ENCODE data around the gene SHISA9.

Gene SHISA9

DNA sequence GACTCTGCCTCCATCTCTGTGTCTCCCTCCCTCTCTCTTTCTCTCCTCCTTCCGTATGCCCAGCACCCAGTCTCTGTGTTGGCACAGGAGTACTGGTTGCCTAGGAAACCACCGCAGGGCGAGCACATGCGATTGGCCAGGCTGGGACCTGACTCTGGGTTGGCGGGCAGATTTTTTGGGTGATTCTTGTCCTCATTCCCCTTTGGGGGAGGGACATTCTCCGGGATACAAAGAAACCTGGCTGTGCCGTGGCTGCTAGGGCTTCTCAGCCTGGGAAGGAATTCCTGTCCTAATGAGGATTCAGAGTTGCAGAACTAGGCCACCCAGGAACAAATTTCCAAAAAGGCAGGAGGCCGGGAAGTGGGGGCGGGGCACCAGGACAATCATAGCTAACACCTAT lies 168.9 kb downstream of the SHISA9 start:
- Mint-ChIP-seq H3K9me3 (peaks cover 16% of the 10 kb centered on the region), H3K27ac (no peak overlapping the region), H3K36me3 (ENCODE audit: low read depth) (no peaks in the 10 kb centered on the region), H3K4me3 (no peak overlapping the region), H3K27me3 (no peaks in the 10 kb centered on the region), H3K4me1 (ENCODE audit: low read depth) (no peaks in the 10 kb centered on the region)

DNA sequence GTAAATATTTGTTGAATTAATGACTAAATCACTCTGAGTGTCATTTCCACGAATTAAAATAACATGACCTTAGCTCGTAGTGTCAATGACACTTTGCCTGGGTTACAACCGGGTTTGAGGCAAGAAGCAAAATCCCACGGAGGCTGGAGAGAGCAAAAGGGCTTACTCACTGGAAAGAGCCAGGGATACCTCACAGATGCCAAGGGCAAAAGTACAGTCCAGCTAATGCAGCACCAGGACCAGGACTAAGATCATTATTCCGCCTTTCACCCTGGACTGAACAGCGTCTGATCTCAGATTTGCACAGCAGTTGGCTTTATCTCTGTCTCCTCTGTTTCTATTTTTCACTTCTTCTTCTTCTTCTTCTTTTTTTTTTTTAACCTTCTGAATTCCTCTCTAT lies 175.5 kb downstream of the SHISA9 start:
- Mint-ChIP-seq H3K27me3 (no peaks in the 10 kb centered on the region), H3K9me3 (peaks cover 6% of the 10 kb centered on the region), H3K27ac (no peak overlapping the region), H3K36me3 (ENCODE audit: low read depth) (no peaks in the 10 kb centered on the region), H3K4me1 (ENCODE audit: low read depth) (no peaks in the 10 kb centered on the region), H3K4me3 (no peak overlapping the region)

DNA sequence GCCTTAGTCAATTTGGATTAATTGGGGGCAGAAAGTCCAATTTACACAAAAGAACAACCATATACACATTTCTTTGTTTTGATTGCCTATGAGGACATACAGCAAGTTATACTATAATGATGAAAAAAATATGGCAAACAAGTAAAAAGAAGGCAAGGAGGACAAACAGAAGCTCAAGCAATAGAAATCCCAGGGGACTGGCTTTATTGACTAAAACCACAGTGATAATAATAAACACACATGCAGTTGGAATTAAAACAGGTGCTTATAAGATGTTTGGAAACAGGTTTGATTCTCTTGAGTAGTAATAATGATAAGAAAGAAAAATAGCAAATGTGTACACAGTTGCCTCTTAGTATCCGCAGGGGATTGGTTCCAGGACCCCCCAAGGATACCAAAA lies 176.4 kb downstream of the SHISA9 start:
- H3K4me1 Mint-ChIP-seq (ENCODE audit: low read depth): no peaks in the 10 kb centered on the region

DNA sequence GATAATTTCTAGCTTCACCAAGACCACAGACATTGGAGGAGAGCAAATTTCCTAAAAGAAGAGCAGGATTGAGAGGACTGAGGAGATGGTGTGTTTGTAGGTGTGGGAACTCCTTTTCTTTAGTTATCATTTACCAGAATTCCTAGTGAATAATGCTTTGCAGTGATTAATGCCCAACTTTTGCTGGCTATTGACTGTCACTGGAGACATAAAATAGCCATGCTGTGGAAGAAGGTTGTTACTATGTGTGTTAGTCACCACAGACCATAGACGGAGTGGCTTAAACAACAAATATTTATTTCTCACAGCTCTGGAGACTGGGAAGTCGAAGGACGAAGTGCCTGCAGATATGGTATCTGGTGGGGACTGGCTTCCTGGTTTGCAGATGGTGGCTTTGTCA lies 179.1 kb downstream of the SHISA9 start:
- Mint-ChIP-seq H3K4me3 (no peak overlapping the region), H3K36me3 (ENCODE audit: low read depth) (no peaks in the 10 kb centered on the region), H3K9me3 (peaks cover 17% of the 10 kb centered on the region), H3K27ac (no peak overlapping the region), H3K27me3 (no peaks in the 10 kb centered on the region), H3K4me1 (ENCODE audit: low read depth) (no peaks in the 10 kb centered on the region)

More for the DNA sequence above, 176.4 kb downstream of the SHISA9 start:
- peaks cover 11% of the 10 kb centered on the region for H3K9me3 Mint-ChIP-seq
- no peaks in the 10 kb centered on the region for H3K27me3 Mint-ChIP-seq
- no peak overlapping the region for H3K27ac Mint-ChIP-seq
- no peaks in the 10 kb centered on the region for H3K36me3 Mint-ChIP-seq (ENCODE audit: low read depth)
- H3K4me3 Mint-ChIP-seq: no peak overlapping the region

DNA sequence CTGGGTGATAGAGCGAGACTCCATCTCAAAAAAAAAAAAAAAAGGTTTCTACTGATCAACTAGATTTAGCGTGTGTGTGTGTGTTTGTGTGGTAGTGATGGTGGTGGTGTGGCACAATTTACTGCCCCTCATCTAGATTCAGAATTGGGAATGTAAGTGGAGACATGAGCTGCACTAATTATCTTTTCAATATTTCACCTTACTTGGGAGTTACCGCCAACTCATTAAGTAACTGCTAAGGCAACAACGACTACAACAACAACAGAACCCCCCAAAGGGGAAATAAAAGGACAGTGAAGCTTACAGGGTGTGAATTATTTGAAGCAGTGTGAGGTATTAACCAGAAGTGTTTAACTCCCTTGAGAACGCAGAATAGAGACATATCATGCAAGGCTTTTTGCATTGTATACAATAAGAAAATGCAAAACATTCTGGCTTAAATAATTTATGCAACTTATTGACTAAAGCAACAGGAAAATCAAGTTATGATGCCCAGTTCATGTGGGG lies 180.5 kb downstream of the SHISA9 start:
- Mint-ChIP-seq H3K4me1 (ENCODE audit: low read depth) (no peaks in the 10 kb centered on the region), H3K4me3 (no peak overlapping the region), H3K27me3 (no peaks in the 10 kb centered on the region), H3K27ac (no peak overlapping the region), H3K9me3 (peaks cover 20% of the 10 kb centered on the region), H3K36me3 (ENCODE audit: low read depth) (no peaks in the 10 kb centered on the region)

DNA sequence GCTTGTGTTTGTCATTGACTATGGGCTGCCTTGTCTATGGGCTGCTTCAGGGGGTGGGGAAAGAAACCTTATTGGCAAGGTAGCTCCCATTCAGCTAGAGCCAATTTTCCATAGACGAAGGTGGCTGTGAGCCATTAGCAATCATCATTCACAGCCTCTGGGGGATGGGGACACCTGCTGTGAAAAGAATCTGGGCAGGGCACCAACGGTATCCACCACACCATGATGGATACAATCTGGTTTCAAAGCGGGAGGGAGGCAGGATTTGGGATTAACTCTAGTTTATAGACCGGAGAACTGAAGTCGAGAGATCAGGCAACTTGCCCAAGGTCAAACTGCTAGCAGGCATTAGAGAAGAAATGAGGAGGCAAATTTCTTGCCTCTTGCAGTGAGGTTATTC lies 182.3 kb downstream of the SHISA9 start:
- no peaks in the 10 kb centered on the region for H3K27me3 Mint-ChIP-seq
- no peaks in the 10 kb centered on the region for H3K36me3 Mint-ChIP-seq (ENCODE audit: low read depth)
- H3K27ac Mint-ChIP-seq: no peak overlapping the region
- peaks cover 20% of the 10 kb centered on the region for H3K9me3 Mint-ChIP-seq
- H3K4me1 Mint-ChIP-seq (ENCODE audit: low read depth): no peaks in the 10 kb centered on the region
- H3K4me3 Mint-ChIP-seq: no peak overlapping the region

DNA sequence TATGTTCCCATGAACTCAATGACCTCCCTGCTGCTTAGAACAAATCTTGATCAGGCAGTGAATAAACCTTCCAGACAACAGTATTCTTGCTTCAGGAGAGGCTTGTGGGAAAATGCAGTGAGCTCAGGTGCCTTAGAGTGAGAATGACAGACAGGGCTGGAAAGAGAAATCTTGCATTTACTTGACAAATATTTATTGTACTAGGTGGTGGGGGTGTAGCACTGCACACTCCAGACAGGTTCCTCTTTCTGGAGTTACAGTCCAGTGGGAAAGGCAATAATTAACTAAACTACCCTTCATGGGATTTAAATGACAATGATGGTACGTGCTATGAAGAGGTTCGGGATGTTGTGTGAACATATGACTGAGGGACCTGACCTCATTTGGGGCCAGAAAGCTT lies 182.9 kb downstream of the SHISA9 start:
- Mint-ChIP-seq H3K27me3 (no peaks in the 10 kb centered on the region), H3K4me3 (no peak overlapping the region), H3K9me3 (peaks cover 20% of the 10 kb centered on the region)

DNA sequence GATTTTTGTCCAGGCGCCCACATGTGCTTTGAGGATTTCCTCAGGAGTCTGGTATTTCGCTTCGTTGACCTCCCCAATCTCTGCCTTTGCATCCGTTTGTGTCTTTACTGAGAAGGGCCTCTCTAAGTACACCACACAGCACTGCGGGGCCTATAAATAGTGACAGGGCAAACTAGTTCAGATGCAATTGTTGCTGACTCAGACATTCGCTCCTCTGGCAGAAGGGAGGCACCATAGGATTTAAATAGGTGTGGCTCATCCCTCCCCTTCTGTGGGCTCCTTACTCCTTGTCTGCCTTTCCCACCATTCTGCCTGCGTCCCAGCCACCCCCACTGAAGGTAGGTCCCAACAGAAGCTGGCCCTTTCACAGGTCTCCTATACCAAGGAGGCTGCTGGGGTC lies 192.3 kb downstream of the SHISA9 start:
- H3K9me3 Mint-ChIP-seq: peaks cover 39% of the 10 kb centered on the region
- H3K27ac Mint-ChIP-seq: no peak overlapping the region
- no peaks in the 10 kb centered on the region for H3K27me3 Mint-ChIP-seq
- no peak overlapping the region for H3K4me3 Mint-ChIP-seq
- no peaks in the 10 kb centered on the region for H3K4me1 Mint-ChIP-seq (ENCODE audit: low read depth)
- no peaks in the 10 kb centered on the region for H3K36me3 Mint-ChIP-seq (ENCODE audit: low read depth)

More for the DNA sequence above, 182.9 kb downstream of the SHISA9 start:
- no peaks in the 10 kb centered on the region for H3K4me1 Mint-ChIP-seq (ENCODE audit: low read depth)
- H3K27ac Mint-ChIP-seq: no peak overlapping the region
- H3K36me3 Mint-ChIP-seq (ENCODE audit: low read depth): no peaks in the 10 kb centered on the region

DNA sequence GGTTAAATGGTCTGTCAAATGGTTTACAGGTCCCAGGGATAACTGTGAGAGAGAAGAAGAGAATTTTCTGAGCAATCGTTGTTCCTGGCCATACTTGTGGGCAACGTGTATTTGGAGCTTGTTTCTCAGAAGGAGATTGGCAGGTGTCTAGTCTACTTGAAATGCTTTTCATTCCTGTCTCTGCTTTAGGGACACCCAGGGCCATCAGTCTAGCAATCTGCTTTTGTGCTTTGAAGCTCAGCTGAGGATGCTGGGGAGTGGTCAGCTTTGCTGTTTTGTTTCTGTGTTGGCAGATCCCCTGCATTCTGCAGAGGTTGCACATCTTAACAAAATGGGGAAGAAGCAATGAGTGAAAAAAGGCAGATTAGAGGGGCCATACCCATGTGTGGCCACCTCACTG lies 193.7 kb downstream of the SHISA9 start:
- Mint-ChIP-seq H3K4me3 (no peak overlapping the region), H3K27me3 (no peaks in the 10 kb centered on the region), H3K9me3 (peaks cover 35% of the 10 kb centered on the region), H3K4me1 (ENCODE audit: low read depth) (no peaks in the 10 kb centered on the region), H3K27ac (no peak overlapping the region), H3K36me3 (ENCODE audit: low read depth) (no peaks in the 10 kb centered on the region)

DNA sequence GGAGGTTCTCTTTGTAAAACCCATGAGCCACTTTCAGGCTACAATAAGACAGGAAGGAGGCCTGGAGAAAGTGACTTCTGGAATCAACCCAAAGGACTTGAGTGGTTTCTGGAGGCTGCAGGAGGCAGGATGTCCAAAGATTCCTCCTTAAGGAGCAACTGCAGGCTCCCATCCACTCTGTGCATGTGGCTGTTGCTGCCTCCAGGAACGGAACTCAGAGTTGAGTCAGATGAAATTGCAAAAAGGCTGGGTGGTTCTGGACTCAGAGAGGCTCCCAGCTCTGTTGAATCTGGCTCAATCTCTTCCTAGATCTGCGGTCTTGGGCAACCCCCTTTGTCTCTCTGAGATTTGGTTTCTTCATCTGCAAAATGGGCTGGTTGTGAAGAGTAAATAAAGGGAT lies 197.1 kb downstream of the SHISA9 start:
- H3K36me3 Mint-ChIP-seq (ENCODE audit: low read depth): no peaks in the 10 kb centered on the region
- no peaks in the 10 kb centered on the region for H3K4me1 Mint-ChIP-seq (ENCODE audit: low read depth)
- no peaks in the 10 kb centered on the region for H3K27me3 Mint-ChIP-seq
- H3K4me3 Mint-ChIP-seq: no peak overlapping the region
- no peak overlapping the region for H3K27ac Mint-ChIP-seq
- H3K9me3 Mint-ChIP-seq: peaks cover 12% of the 10 kb centered on the region

DNA sequence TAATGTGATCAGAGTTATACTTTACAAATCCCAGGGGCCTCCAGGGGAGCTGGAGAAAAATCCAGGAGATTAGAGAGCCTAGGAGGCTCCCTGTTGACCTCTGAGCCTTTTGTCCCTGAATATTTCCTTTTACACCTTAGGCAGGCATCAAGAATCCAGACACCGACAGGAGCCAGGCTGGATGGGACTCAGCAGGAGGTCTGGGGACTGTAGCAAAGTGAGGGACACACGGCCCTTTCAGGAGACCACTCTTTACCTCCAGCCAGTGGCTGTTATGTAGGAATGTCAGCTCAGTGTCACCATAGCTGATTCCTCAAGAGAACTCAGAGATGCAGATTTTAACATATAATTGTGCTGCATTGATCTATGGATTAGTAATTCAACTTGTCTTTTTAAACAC lies 198.4 kb downstream of the SHISA9 start:
- no peak overlapping the region for H3K4me3 Mint-ChIP-seq
- no peaks in the 10 kb centered on the region for H3K4me1 Mint-ChIP-seq (ENCODE audit: low read depth)
- H3K27ac Mint-ChIP-seq: no peak overlapping the region
- H3K27me3 Mint-ChIP-seq: no peaks in the 10 kb centered on the region
- H3K36me3 Mint-ChIP-seq (ENCODE audit: low read depth): no peaks in the 10 kb centered on the region
- H3K9me3 Mint-ChIP-seq: peaks cover 9% of the 10 kb centered on the region

DNA sequence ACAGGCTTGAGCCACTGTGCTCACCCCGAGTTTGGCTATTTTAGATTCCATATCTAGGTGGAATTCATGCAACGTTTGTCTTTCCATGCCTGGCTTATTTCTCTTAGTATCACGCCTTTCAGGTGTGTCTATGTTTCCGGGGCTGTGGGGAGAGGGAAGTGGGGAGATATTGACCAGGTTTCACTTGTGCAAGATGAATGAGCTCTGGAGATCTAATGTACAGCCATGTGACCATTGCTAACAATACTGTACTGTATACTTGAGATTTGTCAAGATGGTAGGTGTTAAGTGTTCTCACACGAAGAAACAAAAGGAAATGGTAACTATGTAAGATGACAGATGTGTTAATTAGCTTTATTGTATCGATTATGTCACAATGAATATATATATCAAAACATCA lies 199.6 kb downstream of the SHISA9 start:
- Mint-ChIP-seq H3K27me3 (no peaks in the 10 kb centered on the region), H3K4me3 (no peak overlapping the region), H3K27ac (no peak overlapping the region), H3K4me1 (ENCODE audit: low read depth) (no peaks in the 10 kb centered on the region), H3K9me3 (peaks cover 9% of the 10 kb centered on the region), H3K36me3 (ENCODE audit: low read depth) (no peaks in the 10 kb centered on the region)

DNA sequence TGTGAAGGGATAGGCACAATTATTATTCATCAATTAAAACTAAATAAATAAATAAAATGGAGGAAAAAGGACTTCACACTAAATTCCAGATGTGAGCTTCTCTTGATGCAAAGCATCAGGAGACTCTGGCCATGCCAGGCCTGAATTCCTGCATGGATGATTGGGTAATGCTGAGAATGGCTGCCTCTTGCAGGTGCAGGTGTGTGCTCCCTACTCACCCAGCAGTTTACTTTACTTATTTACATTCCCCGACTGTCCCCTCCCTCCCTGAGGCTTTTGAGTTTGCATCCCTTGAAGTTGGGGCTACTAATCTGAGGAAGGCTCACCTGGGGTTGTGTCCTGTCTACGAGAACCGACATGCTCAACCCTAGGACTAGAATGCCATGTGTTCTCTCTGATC lies 200.4 kb downstream of the SHISA9 start:
- Mint-ChIP-seq H3K36me3 (ENCODE audit: low read depth) (no peaks in the 10 kb centered on the region), H3K4me3 (no peak overlapping the region), H3K27me3 (no peaks in the 10 kb centered on the region), H3K9me3 (peaks cover 6% of the 10 kb centered on the region), H3K4me1 (ENCODE audit: low read depth) (no peaks in the 10 kb centered on the region), H3K27ac (no peak overlapping the region)

DNA sequence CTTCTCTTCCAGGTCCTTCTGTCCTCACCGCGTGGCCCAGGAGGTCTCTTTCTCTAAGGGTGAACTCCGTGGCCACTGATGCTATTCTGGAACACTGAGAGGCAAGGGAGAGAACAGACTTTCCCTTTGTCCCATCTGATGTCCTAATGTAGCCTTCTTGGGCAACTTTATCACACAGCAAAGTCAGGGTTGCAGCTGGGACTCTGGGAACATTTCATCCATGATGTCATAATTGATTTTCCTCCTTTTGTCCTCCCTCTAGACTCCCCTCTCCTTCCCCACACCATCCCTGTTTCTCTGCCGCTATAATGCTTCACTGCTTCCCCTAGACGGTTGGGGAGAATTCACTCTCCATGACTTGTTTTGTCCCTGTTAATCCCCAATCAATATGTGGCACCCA lies 201.0 kb downstream of the SHISA9 start:
- Mint-ChIP-seq H3K9me3 (peaks cover 4% of the 10 kb centered on the region), H3K4me3 (no peak overlapping the region), H3K27ac (no peak overlapping the region), H3K27me3 (no peaks in the 10 kb centered on the region), H3K4me1 (ENCODE audit: low read depth) (no peaks in the 10 kb centered on the region), H3K36me3 (ENCODE audit: low read depth) (no peaks in the 10 kb centered on the region)

DNA sequence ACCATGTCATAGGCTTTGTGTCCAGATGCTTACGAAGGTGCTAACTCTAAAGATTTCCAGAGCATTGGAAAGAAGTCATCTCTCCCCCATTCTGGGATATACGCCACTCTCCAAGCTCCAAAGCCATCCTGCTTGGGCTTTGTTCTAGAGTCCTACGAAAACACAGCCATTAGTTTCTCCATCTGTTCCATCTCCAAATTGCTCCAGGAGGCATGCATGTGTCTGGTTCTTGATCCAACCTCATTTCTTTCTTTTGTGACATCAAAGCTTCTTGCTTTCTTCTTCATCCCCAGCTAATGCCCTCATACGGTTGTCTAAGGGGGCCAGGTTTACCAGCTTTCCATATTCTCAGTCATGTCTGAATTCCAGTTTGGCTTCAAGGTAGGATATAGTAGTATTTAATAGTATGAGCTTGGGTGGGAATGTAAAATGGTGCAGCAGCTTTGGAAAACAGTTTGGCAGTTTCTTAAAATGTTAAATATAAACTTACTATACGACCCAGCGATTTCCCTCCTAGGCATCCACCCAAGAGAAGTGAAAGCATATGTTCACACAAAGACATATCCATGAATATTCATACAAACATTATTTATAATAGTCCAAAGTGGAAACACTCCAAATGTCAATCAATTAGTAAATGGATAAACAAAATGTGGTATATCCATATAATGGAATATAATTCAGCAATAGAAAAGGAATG lies 202.6 kb downstream of the SHISA9 start:
- Mint-ChIP-seq H3K27me3 (no peaks in the 10 kb centered on the region), H3K4me1 (ENCODE audit: low read depth) (no peaks in the 10 kb centered on the region), H3K9me3 (peaks cover 4% of the 10 kb centered on the region), H3K36me3 (ENCODE audit: low read depth) (no peaks in the 10 kb centered on the region), H3K27ac (no peak overlapping the region), H3K4me3 (no peak overlapping the region)

DNA sequence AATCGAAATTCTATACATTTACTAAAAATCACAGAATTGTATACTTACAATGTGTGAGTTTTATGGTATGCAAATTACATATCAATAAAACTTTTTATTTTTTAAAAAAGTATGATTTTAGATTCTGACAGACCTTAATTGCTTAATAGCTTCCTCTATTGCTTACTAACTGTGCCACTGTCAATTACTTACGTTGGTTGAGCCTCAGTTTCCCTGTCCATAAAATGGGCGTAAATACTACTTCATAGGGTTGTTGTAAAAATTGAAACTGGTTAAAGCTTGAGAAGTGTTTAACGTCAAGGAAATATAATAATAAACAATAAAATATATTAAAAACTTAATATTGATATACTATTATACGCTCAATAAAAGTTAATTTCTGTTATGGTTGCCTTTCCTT lies 203.4 kb downstream of the SHISA9 start:
- Mint-ChIP-seq H3K9me3 (peaks cover 4% of the 10 kb centered on the region), H3K4me3 (no peak overlapping the region), H3K4me1 (ENCODE audit: low read depth) (no peaks in the 10 kb centered on the region), H3K27me3 (no peaks in the 10 kb centered on the region), H3K36me3 (ENCODE audit: low read depth) (no peaks in the 10 kb centered on the region), H3K27ac (no peak overlapping the region)
